Hepatocyte (in vitro differentiated cells): Measurements from ENCODE around the gene RBPMS2. TPM values are rescaled to one million over a fixed set of nuclear protein-coding genes. Genes with fewer than 3 reads are reported as not detected.

Source experiments
- DNase-seq: peaks from one replicate; pipeline ENCODE4 v3.0.0-alpha.2; 2016; ENCODE audit warnings: low spot score
- H2AFZ ChIP-seq: fragments of 200-600 bp; sonication (generic); 2 replicates; pipeline ENCODE4 v1.6.0; 2016; ENCODE audit warnings: antibody characterized with exemption, mild to moderate bottlenecking
- H3K27ac ChIP-seq: fragments of 200-600 bp; sonication (generic); 2 replicates; pipeline ENCODE4 v1.5.1; 2016; ENCODE audit warnings: mild to moderate bottlenecking
- H3K27me3 ChIP-seq: fragments of 200-600 bp; sonication (generic); 2 replicates; pipeline ENCODE4 v1.6.1; 2016
- H3K36me3 ChIP-seq: fragments of 200-600 bp; sonication (generic); replicated peaks from 2 replicates; pipeline ENCODE4 v1.5.1; 2016; ENCODE audit warnings: low read depth; ENCODE audit not compliant: insufficient read depth
- H3K4me1 ChIP-seq: fragments of 200-600 bp; sonication (generic); 2 replicates; pipeline ENCODE4 v1.5.1; 2016; ENCODE audit warnings: mild to moderate bottlenecking, moderate library complexity; ENCODE audit not compliant: insufficient read depth
- H3K4me2 ChIP-seq: fragments of 200-600 bp; sonication (generic); 2 replicates; pipeline ENCODE4 v1.6.0; 2016
- H3K4me3 ChIP-seq: fragments of 200-600 bp; sonication (generic); 2 replicates; pipeline ENCODE4 v1.5.1; 2016; ENCODE audit warnings: mild to moderate bottlenecking
- H3K79me2 ChIP-seq: fragments of 200-600 bp; sonication (generic); 2 replicates; pipeline ENCODE4 v1.6.0; 2017; ENCODE audit warnings: mild to moderate bottlenecking
- H3K9me2 ChIP-seq: fragments of 200-600 bp; sonication (generic); replicated peaks from 2 replicates; pipeline ENCODE4 v1.6.0; 2017; ENCODE audit warnings: mild to moderate bottlenecking; ENCODE audit not compliant: insufficient read depth
- H3K9me3 ChIP-seq: fragments of 200-600 bp; sonication (generic); 2 replicates; pipeline ENCODE4 v1.5.1; 2016; ENCODE audit warnings: low read depth, mild to moderate bottlenecking
- H4K20me1 ChIP-seq: fragments of 200-600 bp; sonication (generic); 2 replicates; pipeline ENCODE4 v1.6.0; 2016; ENCODE audit warnings: mild to moderate bottlenecking; ENCODE audit not compliant: insufficient read depth, poor library complexity, severe bottlenecking
- CTCF ChIP-seq: fragments of 200-600 bp; sonication (generic); IDR thresholded peaks from 2 replicates; pipeline ENCODE4 v1.5.1; 2016; ENCODE audit warnings: antibody characterized with exemption, mild to moderate bottlenecking; ENCODE audit not compliant: poor library complexity
- EZH2 ChIP-seq: fragments of 200-600 bp; sonication (generic); IDR thresholded peaks from 2 replicates; pipeline ENCODE4 v1.6.1; 2016; ENCODE audit warnings: antibody characterized with exemption, mild to moderate bottlenecking, borderline replicate concordance
- EZH2phosphoT487 ChIP-seq: fragments of 200-600 bp; sonication (generic); IDR thresholded peaks from one replicate; pipeline ENCODE4 v1.6.1; 2018; ENCODE audit warnings: antibody characterized with exemption, mild to moderate bottlenecking, low read depth, moderate library complexity; ENCODE audit not compliant: unreplicated experiment, severe bottlenecking
- WGBS: methylation state at CpG from one replicate; pipeline ENCODE4 v1.1.6; 2016; ENCODE audit warnings: low lambda C conversion rate; ENCODE audit errors: missing lambda C conversion rate; 5-methylcytosine and 5-hydroxymethylcytosine counted together
- polyA plus RNA-seq: library from polyadenylated mRNA; unstranded; fragments of >200 nt; fragmentation: Nextera tagmentation; extraction: Ambion mirVana; gene quantifications from 2 replicates; pipeline ENCODE4 v1.2.1, GENCODE V29; 2016
- total RNA-seq: library from RNA; depleted of rRNA; stranded (reverse); fragments of >200 nt; gene quantifications from 2 replicates; pipeline ENCODE4 v1.2.3, GENCODE V29; 2014

The RBPMS2 gene
- total and polyA plus RNA-seq, 2 experiments from 2014 or later, result 0.27 to 18.0 TPM

GRCh38 chr15:64739156-64739555, 36.2 kb downstream of the RBPMS2 start:
- Histone ChIP-seq H3K9me2 (no peaks in the 10 kb centered on the region), H3K4me3 (no peak overlapping the region), H3K4me1 (no peaks in the 10 kb centered on the region), H2AFZ (no peak overlapping the region), H3K79me2 (no peaks in the 10 kb centered on the region), H3K4me2 (no peak overlapping the region), H3K27me3 (no peaks in the 10 kb centered on the region), H3K9me3 (no peaks in the 10 kb centered on the region), H3K27ac (peak overlapping the region; percentile 48), H3K36me3 (no peaks in the 10 kb centered on the region), H4K20me1 (no peaks in the 10 kb centered on the region)
- no peak for TF ChIP-seq CTCF
- no peak for TF ChIP-seq EZH2
- TF ChIP-seq EZH2phosphoT487, result no peak
- 81% methylated on average over 7 of the region's 7 CpGs for WGBS
- DNase-seq, result no peak

GRCh38 chr15:64738226-64739095, 36.9 kb downstream of the RBPMS2 start:
- Histone ChIP-seq H2AFZ (no peak overlapping the region), H3K4me2 (no peak overlapping the region), H3K9me2 (no peaks in the 10 kb centered on the region), H3K27ac (no peak overlapping the region), H3K27me3 (no peaks in the 10 kb centered on the region), H4K20me1 (no peaks in the 10 kb centered on the region), H3K9me3 (no peaks in the 10 kb centered on the region), H3K4me1 (no peaks in the 10 kb centered on the region), H3K36me3 (no peaks in the 10 kb centered on the region), H3K4me3 (no peak overlapping the region), H3K79me2 (no peaks in the 10 kb centered on the region)
- TF ChIP-seq EZH2 (no peak), CTCF (no peak), EZH2phosphoT487 (no peak)
- DNase-seq, result no peak
- 94% methylated on average over 27 of the region's 27 CpGs for WGBS

GRCh38 chr15:64732156-64732860, 43.1 kb downstream of the RBPMS2 start:
- TF ChIP-seq CTCF, result no peak
- TF ChIP-seq EZH2phosphoT487, result no peak
- no peak for TF ChIP-seq EZH2
- Histone ChIP-seq H3K4me3 (no peak overlapping the region), H3K9me2 (no peaks in the 10 kb centered on the region), H3K4me1 (no peaks in the 10 kb centered on the region), H3K27ac (no peak overlapping the region), H3K36me3 (no peaks in the 10 kb centered on the region), H3K4me2 (no peak overlapping the region), H4K20me1 (no peaks in the 10 kb centered on the region), H3K27me3 (no peaks in the 10 kb centered on the region), H2AFZ (no peak overlapping the region), H3K79me2 (no peaks in the 10 kb centered on the region), H3K9me3 (no peaks in the 10 kb centered on the region)
- 82% methylated on average over 7 of the region's 7 CpGs for WGBS
- peak; percentile 48 for DNase-seq
